ENCODE data around the gene MAD2L1BP.

The MAD2L1BP gene

GRCh38 chr6:43683708-43684455 is 48.2 kb downstream of the MAD2L1BP start:
- no peak for DNase-seq

GRCh38 chr6:43687079-43687436 is 51.4 kb downstream of the MAD2L1BP start:
- no peak for DNase-seq

GRCh38 chr6:43687437-43688347 is 52.1 kb downstream of the MAD2L1BP start, which contains the start of gene MRPS18A:
Gene MRPS18A (minus strand): TSS chr6:43687791. CDS start chr6:43687779, 12 bp downstream.
- DNase-seq = peak; percentile 73

- no peak for DNase-seq
Measured at GRCh38 chr6:43689421-43689820, 53.8 kb downstream of the MAD2L1BP start.
